PFSK-1 (cell line): ENCODE measurements around the gene HPS6.

Source experiments
- FOXP2 ChIP-seq: optimal IDR thresholded peaks from 2 replicates; pipeline ENCODE3; 2011; ENCODE audit warnings: borderline replicate concordance, control low read depth, inconsistent platforms; ENCODE audit not compliant: insufficient read depth; ENCODE audit errors: extremely low read length, extremely low read depth
- POLR2AphosphoS5 ChIP-seq: IDR thresholded peaks from 2 replicates; pipeline ENCODE4 v1.6.1; 2012; ENCODE audit warnings: low read depth, mild to moderate bottlenecking, control low read depth, low read length, moderate library complexity
- SIN3A ChIP-seq: IDR thresholded peaks from 2 replicates; pipeline ENCODE4 v1.6.1; 2012; ENCODE audit warnings: mild to moderate bottlenecking, low read length, moderate library complexity, borderline replicate concordance; ENCODE audit not compliant: insufficient read depth
- TAF1 ChIP-seq: IDR thresholded peaks from 2 replicates; pipeline ENCODE4 v1.6.1; 2012; ENCODE audit warnings: low read length, control low read depth, borderline replicate concordance; ENCODE audit not compliant: insufficient read depth
- TF ChIP-seq, protein P1 (sequence below), 2 experiments: IDR thresholded peaks; 2 replicates each; pipeline versions ENCODE4 v1.6.1 to v1.8.0; 2011 to 2012; ENCODE audit warnings: low read depth in 2 of 2, low read length in 2 of 2, control low read depth in 1 of 2, inconsistent platforms in 1 of 2, mild to moderate bottlenecking in 1 of 2, moderate library complexity in 1 of 2; ENCODE audit not compliant: insufficient read depth in 1 of 2

Gene HPS6

DNA sequence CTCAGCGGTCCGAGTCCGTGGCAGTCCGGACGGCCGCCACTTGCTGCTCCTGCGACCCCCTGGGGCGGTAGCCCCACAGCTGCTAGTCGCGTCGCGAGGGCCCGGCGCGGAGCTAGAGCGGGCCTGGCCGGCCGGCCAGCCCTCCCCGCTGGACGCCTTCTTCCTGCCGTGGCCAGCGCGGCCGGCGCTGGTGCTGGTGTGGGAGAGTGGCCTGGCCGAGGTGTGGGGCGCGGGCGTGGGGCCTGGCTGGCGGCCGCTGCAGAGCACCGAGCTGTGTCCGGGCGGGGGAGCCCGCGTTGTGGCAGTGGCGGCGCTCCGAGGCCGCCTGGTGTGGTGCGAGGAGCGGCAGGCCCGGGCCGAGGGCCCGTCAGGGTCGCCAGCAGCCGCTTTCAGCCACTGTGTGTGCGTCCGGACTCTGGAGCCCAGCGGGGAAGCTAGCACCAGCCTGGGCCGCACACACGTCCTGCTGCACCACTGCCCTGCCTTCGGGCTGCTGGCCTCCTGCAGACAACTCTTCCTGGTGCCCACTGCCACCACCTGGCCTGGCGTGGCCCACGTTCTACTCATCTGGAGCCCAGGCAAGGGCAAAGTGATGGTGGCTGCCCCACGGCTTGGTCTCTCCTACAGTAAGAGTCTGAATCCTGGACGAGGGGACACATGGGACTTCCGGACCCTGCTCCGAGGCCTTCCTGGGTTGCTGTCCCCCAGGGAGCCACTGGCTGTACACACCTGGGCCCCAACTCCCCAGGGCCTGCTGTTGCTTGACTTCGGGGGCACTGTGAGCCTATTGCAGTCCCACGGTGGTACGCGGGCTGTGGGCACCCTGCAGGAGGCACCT, 631 bp downstream of the HPS6 start:
- TF ChIP-seq SIN3A (no peak), FOXP2 (peak; percentile 11)

DNA sequence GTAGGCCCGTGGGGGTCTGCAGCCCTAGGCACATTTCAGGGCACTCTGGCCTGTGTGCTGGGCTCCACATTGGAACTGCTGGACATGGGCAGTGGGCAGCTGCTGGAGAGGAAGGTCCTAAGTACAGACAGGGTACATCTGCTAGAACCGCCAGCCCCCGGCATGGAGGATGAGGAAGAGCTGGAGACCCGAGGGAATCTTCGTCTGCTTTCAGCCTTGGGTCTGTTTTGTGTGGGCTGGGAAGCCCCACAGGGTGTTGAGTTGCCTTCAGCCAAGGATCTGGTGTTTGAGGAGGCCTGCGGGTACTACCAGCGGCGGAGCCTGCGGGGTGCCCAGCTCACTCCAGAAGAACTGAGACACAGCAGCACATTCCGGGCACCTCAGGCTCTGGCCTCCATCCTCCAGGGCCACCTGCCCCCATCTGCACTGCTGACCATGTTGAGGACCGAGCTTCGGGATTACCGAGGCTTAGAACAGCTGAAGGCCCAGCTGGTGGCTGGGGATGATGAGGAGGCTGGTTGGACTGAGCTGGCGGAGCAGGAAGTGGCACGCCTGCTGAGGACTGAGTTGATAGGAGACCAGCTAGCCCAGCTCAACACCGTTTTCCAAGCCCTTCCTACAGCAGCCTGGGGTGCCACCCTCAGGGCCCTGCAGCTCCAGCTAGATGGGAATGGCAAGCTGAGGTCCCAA, 1.4 kb downstream of the HPS6 start:
- TF ChIP-seq, protein P1, sequence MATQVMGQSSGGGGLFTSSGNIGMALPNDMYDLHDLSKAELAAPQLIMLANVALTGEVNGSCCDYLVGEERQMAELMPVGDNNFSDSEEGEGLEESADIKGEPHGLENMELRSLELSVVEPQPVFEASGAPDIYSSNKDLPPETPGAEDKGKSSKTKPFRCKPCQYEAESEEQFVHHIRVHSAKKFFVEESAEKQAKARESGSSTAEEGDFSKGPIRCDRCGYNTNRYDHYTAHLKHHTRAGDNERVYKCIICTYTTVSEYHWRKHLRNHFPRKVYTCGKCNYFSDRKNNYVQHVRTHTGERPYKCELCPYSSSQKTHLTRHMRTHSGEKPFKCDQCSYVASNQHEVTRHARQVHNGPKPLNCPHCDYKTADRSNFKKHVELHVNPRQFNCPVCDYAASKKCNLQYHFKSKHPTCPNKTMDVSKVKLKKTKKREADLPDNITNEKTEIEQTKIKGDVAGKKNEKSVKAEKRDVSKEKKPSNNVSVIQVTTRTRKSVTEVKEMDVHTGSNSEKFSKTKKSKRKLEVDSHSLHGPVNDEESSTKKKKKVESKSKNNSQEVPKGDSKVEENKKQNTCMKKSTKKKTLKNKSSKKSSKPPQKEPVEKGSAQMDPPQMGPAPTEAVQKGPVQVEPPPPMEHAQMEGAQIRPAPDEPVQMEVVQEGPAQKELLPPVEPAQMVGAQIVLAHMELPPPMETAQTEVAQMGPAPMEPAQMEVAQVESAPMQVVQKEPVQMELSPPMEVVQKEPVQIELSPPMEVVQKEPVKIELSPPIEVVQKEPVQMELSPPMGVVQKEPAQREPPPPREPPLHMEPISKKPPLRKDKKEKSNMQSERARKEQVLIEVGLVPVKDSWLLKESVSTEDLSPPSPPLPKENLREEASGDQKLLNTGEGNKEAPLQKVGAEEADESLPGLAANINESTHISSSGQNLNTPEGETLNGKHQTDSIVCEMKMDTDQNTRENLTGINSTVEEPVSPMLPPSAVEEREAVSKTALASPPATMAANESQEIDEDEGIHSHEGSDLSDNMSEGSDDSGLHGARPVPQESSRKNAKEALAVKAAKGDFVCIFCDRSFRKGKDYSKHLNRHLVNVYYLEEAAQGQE (IDR thresholded peaks at IDR 0.05; ENCODE audit: insufficient read depth in 1 of 2, low read depth in 2 of 2, low read length in 2 of 2): no peak
- TF ChIP-seq FOXP2 (no peak), POLR2AphosphoS5 (no peak), SIN3A (no peak), TAF1 (no peak)

DNA sequence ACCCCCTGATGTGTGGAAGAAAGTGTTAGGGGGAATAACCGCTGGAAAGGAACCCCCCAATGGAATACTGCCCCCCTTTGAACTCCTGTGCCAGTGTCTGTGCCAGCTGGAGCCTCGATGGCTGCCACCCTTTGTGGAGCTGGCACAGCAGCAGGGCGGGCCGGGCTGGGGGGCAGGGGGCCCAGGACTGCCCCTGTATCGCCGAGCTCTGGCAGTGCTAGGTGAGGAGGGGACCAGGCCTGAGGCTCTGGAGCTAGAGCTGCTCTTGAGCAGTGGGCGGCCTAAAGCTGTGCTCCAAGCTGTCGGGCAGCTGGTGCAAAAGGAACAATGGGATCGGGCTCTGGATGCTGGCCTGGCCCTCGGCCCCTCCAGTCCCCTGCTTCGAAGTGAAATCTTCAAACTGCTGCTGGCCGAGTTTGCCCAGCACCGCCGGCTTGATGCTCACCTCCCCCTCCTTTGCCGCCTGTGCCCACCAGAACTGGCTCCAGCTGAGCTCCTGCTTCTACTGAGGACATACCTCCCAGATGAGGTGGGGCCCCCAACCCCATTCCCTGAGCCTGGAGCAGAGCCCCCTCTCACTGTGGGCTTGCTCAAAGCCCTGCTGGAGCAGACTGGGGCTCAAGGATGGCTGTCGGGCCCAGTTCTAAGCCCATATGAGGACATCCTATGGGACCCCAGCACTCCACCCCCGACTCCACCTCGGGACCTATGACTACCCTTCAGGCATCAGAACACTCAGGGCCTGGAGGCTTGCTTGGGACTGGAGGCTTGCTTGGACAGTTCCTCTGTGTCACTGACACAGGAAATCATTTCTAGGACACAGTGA, 2.2 kb downstream of the HPS6 start:
- TF ChIP-seq POLR2AphosphoS5 (no peak), TAF1 (no peak), FOXP2 (no peak), SIN3A (no peak)
- TF ChIP-seq, protein P1 (IDR thresholded peaks at IDR 0.05; ENCODE audit: insufficient read depth in 1 of 2, low read depth in 2 of 2, low read length in 2 of 2): no peak

DNA sequence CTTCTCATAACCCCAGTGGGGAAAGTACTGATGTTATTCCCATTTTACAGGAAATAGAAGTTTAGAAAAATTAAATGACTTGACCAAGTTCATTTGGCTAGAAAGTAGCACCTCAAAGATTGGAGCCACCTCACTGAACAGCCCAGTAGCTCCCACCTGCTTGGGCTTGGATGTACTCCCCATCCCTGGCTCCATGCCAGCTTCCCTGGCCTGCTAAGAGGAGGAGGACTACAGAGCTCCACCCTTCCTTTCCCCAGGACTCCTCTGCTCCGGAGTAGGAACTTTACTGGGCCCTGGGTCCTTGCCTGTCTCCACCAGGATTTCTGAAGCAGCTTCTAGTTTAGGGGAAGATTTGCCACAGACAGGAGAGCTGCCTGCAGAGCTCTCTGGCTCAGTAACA, 3.1 kb downstream of the HPS6 start:
- no peak for TF ChIP-seq POLR2AphosphoS5
- TF ChIP-seq SIN3A: no peak
- TF ChIP-seq TAF1: no peak
- no peak for TF ChIP-seq FOXP2
- TF ChIP-seq, protein P1 (IDR thresholded peaks at IDR 0.05; ENCODE audit: insufficient read depth in 1 of 2, low read depth in 2 of 2, low read length in 2 of 2): no peak

DNA sequence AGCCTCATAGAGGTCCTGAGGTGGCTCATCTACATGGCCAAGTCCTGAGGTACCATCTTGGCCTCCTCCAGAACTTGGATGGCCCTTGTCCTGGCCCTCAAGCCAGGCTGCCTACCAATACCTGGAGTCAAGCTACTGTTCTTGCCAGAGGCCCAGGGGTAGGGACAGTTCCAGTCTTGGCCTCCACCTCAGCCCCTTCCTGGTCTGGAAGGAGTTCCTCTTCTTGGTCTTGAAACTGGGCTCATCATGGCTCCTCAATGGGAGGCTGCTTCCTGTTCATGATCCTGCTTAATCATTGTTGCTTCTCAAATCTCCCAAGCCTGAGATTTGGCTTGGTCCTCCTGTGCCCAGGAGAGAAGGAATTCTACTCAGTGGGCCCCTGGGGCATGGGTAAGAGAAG, 3.9 kb downstream of the HPS6 start:
- TF ChIP-seq POLR2AphosphoS5: no peak
